Heart left ventricle (tissue), 16 donors: ENCODE data around the gene UBE2E2. TPM values are rescaled to one million over a fixed set of nuclear protein-coding genes. Genes with fewer than 3 reads are reported as not detected.

Source experiments
- ATAC-seq, 4 donors: fragments of 200-7000 bp; cut with Tn5 transposase; one replicate each; pipeline ENCODE4 v1.9.1; 2020 to 2022; ENCODE audit warnings: moderate library complexity in 4 of 4, mild to moderate bottlenecking in 3 of 4, moderate number of reproducible peaks in 1 of 4
- DNase-seq, 5 donors: peaks; one replicate each; pipeline ENCODE4 v3.0.0-alpha.2; 2020
- H3K27ac ChIP-seq, 12 donors: fragments of 200-600 bp; sonication (generic) in 4 of 12; one replicate each; pipeline versions ENCODE4 v1.5.0 to v1.8.0; 2016 to 2022; ENCODE audit warnings: mild to moderate bottlenecking in 2 of 12
- H3K27me3 ChIP-seq, 9 donors: fragments of 200-600 bp; sonication (generic) in 2 of 9; one replicate each; pipeline versions ENCODE4 v1.5.1 to v1.8.0; 2016 to 2022; ENCODE audit warnings: mild to moderate bottlenecking in 3 of 9
- H3K36me3 ChIP-seq, 9 donors: fragments of 200-600 bp; sonication (generic) in 2 of 9; one replicate each; pipeline versions ENCODE4 v1.5.0 to v1.8.0; 2018 to 2022; ENCODE audit warnings: mild to moderate bottlenecking in 2 of 9
- H3K4me1 ChIP-seq, 12 donors: fragments of 200-600 bp; sonication (generic) in 4 of 12; one replicate each; pipeline versions ENCODE4 v1.5.0 to v1.8.0; 2016 to 2022; ENCODE audit warnings: mild to moderate bottlenecking in 3 of 12
- H3K4me3 ChIP-seq, 12 donors: fragments of 200-600 bp; sonication (generic) in 4 of 12; one replicate each; pipeline versions ENCODE4 v1.5.0 to v1.8.0; 2017 to 2022; ENCODE audit warnings: mild to moderate bottlenecking in 9 of 12, moderate library complexity in 4 of 12
- H3K9me3 ChIP-seq, 12 donors: fragments of 200-600 bp; sonication (generic) in 4 of 12; one replicate each; pipeline versions ENCODE4 v1.5.0 to v1.8.0; 2016 to 2022; ENCODE audit warnings: mild to moderate bottlenecking in 1 of 12
- POLR2A ChIP-seq, 2 donors: fragments of 450-650 bp; IDR thresholded peaks; one replicate each; pipeline ENCODE4 v1.6.1; 2017; ENCODE audit warnings: antibody characterized with exemption in 2 of 2, mild to moderate bottlenecking in 2 of 2, moderate library complexity in 2 of 2
- whole genome bisulfite sequencing, 4 donors: extraction: QIAGEN DNeasy Blood & Tissue Kit in 2 of 4; methylation state at CpG; one replicate each; pipeline versions ENCODE4 v1.1.5 to v1.1.7; 2013 to 2018; 5-methylcytosine and 5-hydroxymethylcytosine counted together
- intact Hi-C, 10 donors: fragments of 100-400 bp; cut with DNase I; formaldehyde crosslinking; loops; one replicate each; pipeline versions ENCODE4 v1.11.1 to v1.14.2; 2022
- polyA plus RNA-seq, 2 donors: library from polyadenylated mRNA; stranded (reverse); fragments of 200-250 nt; gene quantifications; one replicate each; pipeline ENCODE4 v1.2.3, GENCODE V29; 2013
- total RNA-seq, 9 donors: library from RNA; depleted of rRNA in 2 of 9; stranded (reverse); fragments of >200 nt in 2 of 9; fragmentation: NEBNext Ultra II Directional in 3 of 9; extraction: Animal tissue kit (Norgen Biotek cat#: 25700) in 3 of 9; gene quantifications; one replicate each; pipeline versions ENCODE4 v1.1.0 to v1.2.4, GENCODE V29; 2016 to 2023
- TF ChIP-seq, protein P1 (sequence below), 12 donors: fragments of 200-600 bp; sonication (generic) in 4 of 12; IDR thresholded peaks; one replicate each; pipeline versions ENCODE4 v1.5.0 to v1.8.0; 2018 to 2022; ENCODE audit warnings: antibody characterized with exemption in 12 of 12, mild to moderate bottlenecking in 5 of 12
- donor health status: ischemic (EF 13 %, LVEDD 7.1; RV severe dilation, severe dysfunction).
- donor health status: healthy with polysubstance abuse.
- donor health status: DM: no; HTN: yes; CAD: no.
- donor health status: DM: no; HTN: no; CAD: no.
- donor health status: ischemic (EF 25% LVEDD 6.9; RV normal size, moderate dysfunction).
- donor health status: ischemic (EF 25% LVEDD 5.7; RV mildly dilated, moderate dysfunction).
- donor health status: healthy.
- donor health status: DM: yes; HTN: yes; CAD: no.
- donor health status: ischemic (EF 35%, LVEDD 5.7; RV mildly dilated, moderate dysfunction).
- donor health status: nonischemic (EF 11% LVEDD 7.7; RV severe dilation, severe dysfunction).
- donor health status: DM: yes; HTN: yes; CAD: no.
- donor health status: PGD.
- donor health status: ischemic (EF 29% LVEDD 5.4; RV normal size, mild dysfunction).
- donor health status: nonischemic (EF 23%, LVEDD 6.1; RV moderate dilation, normal function).

Gene UBE2E2
- total and polyA plus RNA-seq, 11 donors = 21.9 to 63.9 (median 50.8) TPM

DNA sequence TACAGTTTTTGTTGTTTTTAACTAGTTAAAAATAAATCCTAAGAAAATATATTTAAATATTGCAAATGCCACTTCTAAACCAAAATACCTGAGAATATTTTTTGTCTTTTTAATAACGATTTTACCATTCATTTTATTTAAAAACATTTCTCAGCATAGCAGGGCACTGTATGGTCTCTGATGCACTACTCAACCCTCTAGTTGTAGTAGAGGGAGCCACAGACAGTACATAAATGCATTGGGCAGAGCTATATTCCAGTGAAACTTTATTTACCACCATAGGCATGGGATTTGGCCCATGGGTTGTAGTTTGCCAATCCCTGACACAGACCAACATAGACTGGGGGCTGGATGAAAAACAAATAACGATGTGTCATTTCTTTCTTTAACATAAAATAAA is 388.2 kb downstream of the UBE2E2 start:
- no peak for ATAC-seq

DNA sequence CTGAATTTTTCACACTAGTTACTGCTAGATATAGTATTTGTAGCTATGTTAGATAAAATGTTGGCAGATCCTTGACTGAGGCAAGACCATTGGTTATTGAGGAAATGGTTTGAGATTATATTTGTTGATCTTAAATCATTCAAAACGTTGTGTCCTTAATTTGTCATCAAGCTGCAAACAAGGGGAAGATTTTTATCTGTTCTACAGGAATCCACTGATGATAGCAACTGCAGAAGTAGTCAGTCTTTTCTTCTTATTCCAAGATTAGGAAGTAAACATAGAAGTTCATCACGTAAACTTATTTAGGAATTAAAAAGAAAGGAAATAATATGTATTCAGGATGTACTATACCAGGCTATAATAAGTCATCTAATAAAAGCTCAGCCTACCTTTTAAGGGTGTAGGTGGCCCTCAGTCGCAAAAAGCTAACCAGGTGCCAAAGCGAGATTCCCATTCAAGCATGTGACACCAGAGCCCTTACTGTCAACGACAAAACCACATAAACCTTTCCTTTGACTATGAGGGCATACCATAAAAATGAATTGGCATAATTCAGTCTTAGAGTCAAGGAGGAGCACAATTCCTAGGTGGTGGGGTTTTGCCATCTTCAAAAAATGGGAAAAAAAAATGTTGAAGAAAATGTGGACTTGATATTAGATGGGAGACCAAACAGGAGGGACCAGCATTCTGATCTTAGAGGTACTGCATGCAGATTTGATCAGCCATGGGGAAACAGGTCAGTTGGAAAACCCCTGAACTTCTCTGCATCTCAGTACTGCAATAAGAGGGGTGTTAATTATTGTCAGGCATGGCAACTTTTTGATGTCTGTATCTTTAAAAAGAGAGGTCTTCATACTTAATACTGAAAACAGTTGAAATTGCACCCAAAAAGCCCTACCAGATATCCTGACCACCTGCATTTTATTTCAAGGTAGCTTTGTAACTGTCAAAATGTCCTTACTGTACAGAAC is 390.1 kb downstream of the UBE2E2 start:
- ATAC-seq = no peak
- Histone ChIP-seq H3K4me1 (peaks cover 0 to 16% (median 2%) of the 10 kb centered on the region in 12 donors), H3K9me3 (peaks cover 0 to 5% (median 0%) of the 10 kb centered on the region in 12 donors), H3K27ac (no peak overlapping the region), H3K36me3 (no peaks in the 10 kb centered on the region), H3K27me3 (no peaks in the 10 kb centered on the region), H3K4me3 (no peak overlapping the region)
- no peak for DNase-seq
- intact Hi-C loops = no loop called here
- no peak for TF ChIP-seq POLR2A (IDR thresholded peaks at IDR 0.05)
- TF ChIP-seq, protein P1, sequence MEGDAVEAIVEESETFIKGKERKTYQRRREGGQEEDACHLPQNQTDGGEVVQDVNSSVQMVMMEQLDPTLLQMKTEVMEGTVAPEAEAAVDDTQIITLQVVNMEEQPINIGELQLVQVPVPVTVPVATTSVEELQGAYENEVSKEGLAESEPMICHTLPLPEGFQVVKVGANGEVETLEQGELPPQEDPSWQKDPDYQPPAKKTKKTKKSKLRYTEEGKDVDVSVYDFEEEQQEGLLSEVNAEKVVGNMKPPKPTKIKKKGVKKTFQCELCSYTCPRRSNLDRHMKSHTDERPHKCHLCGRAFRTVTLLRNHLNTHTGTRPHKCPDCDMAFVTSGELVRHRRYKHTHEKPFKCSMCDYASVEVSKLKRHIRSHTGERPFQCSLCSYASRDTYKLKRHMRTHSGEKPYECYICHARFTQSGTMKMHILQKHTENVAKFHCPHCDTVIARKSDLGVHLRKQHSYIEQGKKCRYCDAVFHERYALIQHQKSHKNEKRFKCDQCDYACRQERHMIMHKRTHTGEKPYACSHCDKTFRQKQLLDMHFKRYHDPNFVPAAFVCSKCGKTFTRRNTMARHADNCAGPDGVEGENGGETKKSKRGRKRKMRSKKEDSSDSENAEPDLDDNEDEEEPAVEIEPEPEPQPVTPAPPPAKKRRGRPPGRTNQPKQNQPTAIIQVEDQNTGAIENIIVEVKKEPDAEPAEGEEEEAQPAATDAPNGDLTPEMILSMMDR (IDR thresholded peaks at IDR 0.05) = no peak
- whole genome bisulfite sequencing, 4 donors = 78 to 84% (median 81%) methylated on average over 5 of the region's 5 CpGs

More for the DNA sequence above, 388.2 kb downstream of the UBE2E2 start:
- H3K4me3 ChIP-seq = no peak overlapping the region
- H3K27ac ChIP-seq = no peak overlapping the region
- 87 to 96% (median 89%) methylated on average over 2 of the region's 2 CpGs for WGBS, 4 donors
- H3K9me3 ChIP-seq = peaks cover 0 to 2% (median 0%) of the 10 kb centered on the region in 12 donors
- intact Hi-C loops = no loop called here
- DNase-seq = no peak
- no peaks in the 10 kb centered on the region for H3K36me3 ChIP-seq
- TF ChIP-seq, protein P1 (IDR thresholded peaks at IDR 0.05) = no peak
- no peak for TF ChIP-seq POLR2A (IDR thresholded peaks at IDR 0.05)
- peaks cover 0 to 16% (median 2%) of the 10 kb centered on the region in 12 donors for H3K4me1 ChIP-seq
- H3K27me3 ChIP-seq = no peaks in the 10 kb centered on the region

DNA sequence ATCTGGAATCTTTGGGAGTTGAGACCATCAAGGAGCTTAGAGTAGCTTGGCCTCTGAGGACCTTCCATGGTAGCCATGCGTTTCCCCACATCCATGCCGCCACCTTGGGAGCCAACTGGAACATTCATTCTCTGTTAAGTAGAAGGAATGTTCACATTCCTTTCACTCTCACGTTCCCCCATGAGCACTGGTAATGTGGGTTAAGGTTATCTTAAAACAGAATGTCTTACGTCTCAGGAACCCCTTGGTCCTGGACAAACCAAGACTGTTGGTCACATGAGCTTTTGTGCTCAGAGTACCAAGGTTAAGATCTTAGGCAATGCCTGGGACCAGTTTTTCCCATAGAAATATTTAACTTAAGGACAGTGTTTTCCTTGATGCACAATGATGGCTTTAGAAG is 390.9 kb downstream of the UBE2E2 start:
- TF ChIP-seq, protein P1 (IDR thresholded peaks at IDR 0.05) = no peak
- no peak for TF ChIP-seq POLR2A (IDR thresholded peaks at IDR 0.05)
- no peaks in the 10 kb centered on the region for H3K36me3 ChIP-seq
- no peak overlapping the region for H3K27ac ChIP-seq
- 71 to 73% (median 71%) methylated on average over 4 of the region's 4 CpGs for WGBS, 4 donors
- ATAC-seq (no peak), DNase-seq (no peak)
- no peaks in the 10 kb centered on the region for H3K27me3 ChIP-seq
- H3K9me3 ChIP-seq = peaks cover 0 to 5% (median 0%) of the 10 kb centered on the region in 12 donors
- H3K4me1 ChIP-seq = peaks cover 0 to 16% (median 2%) of the 10 kb centered on the region in 12 donors
- H3K4me3 ChIP-seq = no peak overlapping the region
- intact Hi-C loops = no loop called here

DNA sequence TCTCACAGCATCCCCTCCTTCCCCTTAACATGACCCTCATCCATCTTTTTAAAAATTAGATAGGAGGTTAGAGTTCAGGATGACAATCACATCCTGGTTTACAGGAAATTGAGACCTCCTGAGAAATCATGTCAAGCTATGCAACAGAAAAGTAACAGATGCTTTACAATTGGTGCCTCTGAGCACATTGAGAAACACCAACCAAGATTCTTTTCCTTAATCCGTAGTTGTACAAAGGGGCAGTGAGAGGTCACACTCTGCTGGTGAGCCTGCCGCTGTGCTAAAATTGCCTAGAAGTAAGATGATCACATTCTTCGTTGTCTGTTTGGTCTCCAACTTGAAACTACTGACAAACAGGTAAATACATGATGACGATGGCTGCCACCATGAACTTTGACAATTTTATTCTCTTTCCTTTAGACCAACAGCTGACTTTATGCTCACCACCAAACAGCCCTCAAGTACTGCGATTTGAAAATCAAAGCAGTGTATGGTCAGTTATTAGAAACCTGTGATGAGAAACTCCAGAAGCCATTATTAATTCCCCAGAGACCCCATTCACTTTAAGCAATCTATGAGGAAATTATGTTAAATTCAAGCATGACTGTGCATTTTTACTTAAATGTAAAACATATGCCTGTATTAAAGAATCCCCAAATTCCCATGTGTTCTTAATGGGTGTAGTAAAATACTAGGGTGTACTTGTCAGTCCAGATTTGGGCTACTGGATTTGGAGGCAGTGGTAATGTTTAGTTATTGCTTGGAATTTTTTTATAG is 392.0 kb downstream of the UBE2E2 start:
- DNase-seq = no peak
- intact Hi-C loops = no loop called here
- peaks cover 0 to 15% (median 2%) of the 10 kb centered on the region in 12 donors for H3K4me1 ChIP-seq
- WGBS, 4 donors = 69 to 83% (median 75%) methylated on average over 5 of the region's 5 CpGs
- no peak overlapping the region for H3K4me3 ChIP-seq
- no peak overlapping the region for H3K27ac ChIP-seq
- peaks cover 0 to 5% (median 0%) of the 10 kb centered on the region in 12 donors for H3K9me3 ChIP-seq
- TF ChIP-seq POLR2A (IDR thresholded peaks at IDR 0.05) = no peak
- TF ChIP-seq, protein P1 (IDR thresholded peaks at IDR 0.05) = no peak
- no peaks in the 10 kb centered on the region for H3K36me3 ChIP-seq
- H3K27me3 ChIP-seq = no peaks in the 10 kb centered on the region
- no peak for ATAC-seq
